Panc1 (cell line): ENCODE data around the gene OTX1. TPM values are rescaled to one million over a fixed set of nuclear protein-coding genes. Genes with fewer than 3 reads are reported as not detected.

Experiments used
- ATAC-seq: fragments of 200-7000 bp; cut with Tn5 transposase; 2 replicates; pipeline ENCODE4 v1.9.1; 2020; ENCODE audit warnings: mild to moderate bottlenecking, moderate library complexity
- BruUV-seq: library from RNA; stranded (reverse); fragments of 400-500 nt; replicated peaks from 2 replicates; lab custom pipeline; 2021; lab: Mats Ljungman, UMichigan
- CTCF ChIA-PET: fragments of 300-600 bp; sonication (Branson Sonifier 250); formaldehyde crosslinking; loops from one replicate; lab custom pipeline; 2022; ENCODE audit warnings: antibody characterized with exemption; lab: Charles Lee
- POLR2A ChIA-PET: fragments of 300-600 bp; sonication (Branson Sonifier 250); formaldehyde crosslinking; loops from one replicate; lab custom pipeline; 2022; ENCODE audit warnings: antibody characterized with exemption; lab: Charles Lee
- DNase-seq: peaks from one replicate; pipeline ENCODE4 v3.0.0-alpha.2; 2010; ENCODE audit warnings: low read depth, low spot score
- H3K27ac ChIP-seq: 2 replicates; pipeline ENCODE4 v1.5.1; 2011; ENCODE audit warnings: mild to moderate bottlenecking, low read length, inconsistent platforms
- H3K27me3 ChIP-seq: fragments of 200-500 bp; sonication (Bioruptor generic); 2 replicates; pipeline ENCODE4 v1.6.0; 2014; ENCODE audit warnings: low read length, inconsistent platforms; ENCODE audit not compliant: control insufficient read depth, insufficient read depth
- H3K36me3 ChIP-seq: fragments of 200-500 bp; sonication (Bioruptor generic); 2 replicates; pipeline ENCODE4 v1.5.1; 2014; ENCODE audit warnings: inconsistent platforms, mild to moderate bottlenecking, low read length, moderate library complexity; ENCODE audit not compliant: control insufficient read depth, insufficient read depth
- H3K4me1 ChIP-seq: 2 replicates; pipeline ENCODE4 v1.5.1; 2011; ENCODE audit warnings: inconsistent platforms, mild to moderate bottlenecking, low read length, moderate library complexity; ENCODE audit not compliant: control insufficient read depth, insufficient read depth
- H3K4me3 ChIP-seq, 2 experiments: 2 replicates each; pipeline ENCODE4 v1.5.1; 2011 to 2012; ENCODE audit warnings: low read depth in 2 of 2, low read length in 2 of 2, mild to moderate bottlenecking in 2 of 2, inconsistent platforms in 1 of 2, moderate library complexity in 1 of 2
- H3K9me3 ChIP-seq: fragments of 200-500 bp; sonication (Bioruptor generic); 2 replicates; pipeline ENCODE4 v1.5.1; 2014; ENCODE audit warnings: low read depth, mild to moderate bottlenecking, inconsistent platforms, low read length, moderate library complexity; ENCODE audit not compliant: control insufficient read depth, insufficient read depth
- CTCF ChIP-seq: fragments of 450-650 bp; IDR thresholded peaks from 2 replicates; pipeline ENCODE4 v1.5.1; 2017; ENCODE audit warnings: mild to moderate bottlenecking
- POLR2AphosphoS5 ChIP-seq: IDR thresholded peaks from 2 replicates; pipeline ENCODE4 v1.6.1; 2012; ENCODE audit warnings: mild to moderate bottlenecking, low read depth, low read length, moderate library complexity
- REST ChIP-seq, 2 experiments: IDR thresholded peaks; 2 replicates each; pipeline ENCODE4 v1.6.1; 2011 to 2012; ENCODE audit warnings: low read depth in 2 of 2, control low read depth in 1 of 2, low read length in 1 of 2, mild to moderate bottlenecking in 1 of 2, moderate library complexity in 1 of 2; ENCODE audit not compliant: insufficient read depth in 1 of 2
- SIN3A ChIP-seq: IDR thresholded peaks from 2 replicates; pipeline ENCODE4 v1.6.1; 2012; ENCODE audit warnings: low read depth, mild to moderate bottlenecking, low read length, moderate library complexity, borderline replicate concordance; ENCODE audit not compliant: insufficient read depth
- TCF7L2 ChIP-seq: IDR thresholded peaks from 2 replicates; pipeline ENCODE4 v1.6.1; 2011; ENCODE audit warnings: mild to moderate bottlenecking, low read depth, low read length, inconsistent platforms
- in situ Hi-C: cut with HindIII; loops from 2 replicates; pipeline ENCODE4 v1.10.0; 2016; ENCODE audit warnings: low sequenced_read_pairs, low pct_unique_long_range_greater_than_20kb
- intact Hi-C: fragments of 100-400 bp; cut with micrococcal nuclease; formaldehyde crosslinking; loops from one replicate; pipeline ENCODE4 v1.10.0; 2022; ENCODE audit not compliant: unreplicated experiment
- total RNA-seq: library from RNA; stranded (reverse); gene quantifications from one replicate; pipeline ENCODE4 v1.2.1, GENCODE V29; 2021; ENCODE audit not compliant: unreplicated experiment

OTX1 gene
- total RNA-seq, 1 experiment from 2014 or later = 4.2 TPM

- H3K4me1 ChIP-seq = no peaks in the 10 kb centered on the region
- intact Hi-C loops (no loop called here), in situ Hi-C loops (no loop called here)
- no peak overlapping the region for H3K4me3 ChIP-seq
- BruUV-seq = no TSS peak
- DNase-seq (no peak), ATAC-seq (no peak)
- no peak overlapping the region for H3K27ac ChIP-seq
- ChIA-PET CTCF (no interaction called here), POLR2A (no interaction called here)
- H3K27me3 ChIP-seq = no peaks in the 10 kb centered on the region
- no peaks in the 10 kb centered on the region for H3K36me3 ChIP-seq
- no peaks in the 10 kb centered on the region for H3K9me3 ChIP-seq
- TF ChIP-seq POLR2AphosphoS5 (no peak), SIN3A (no peak), CTCF (no peak)
Measured at GRCh38 chr2:63038034-63038433, 12.6 kb upstream of the OTX1 start.

GRCh38 chr2:63040586-63040985 lies 10.0 kb upstream of the OTX1 start:
- BruUV-seq = no TSS peak
- intact Hi-C loops = no loop called here
- no peak for ATAC-seq

More at GRCh38 chr2:63040586-63040985, 10.0 kb upstream of the OTX1 start:
- H3K4me1 ChIP-seq = no peaks in the 10 kb centered on the region
- CTCF ChIA-PET = no interaction called here
- no peaks in the 10 kb centered on the region for H3K27me3 ChIP-seq
- in situ Hi-C loops = no loop called here
- no peak for TF ChIP-seq TCF7L2
- TF ChIP-seq SIN3A = no peak
- TF ChIP-seq CTCF = no peak
- TF ChIP-seq REST (IDR thresholded peaks at IDR 0.05; ENCODE audit: insufficient read depth in 1 of 2, low read depth in 2 of 2, low read length in 1 of 2) = no peak
- no peak for TF ChIP-seq POLR2AphosphoS5
- POLR2A ChIA-PET = no interaction called here
- H3K4me3 ChIP-seq = no peak overlapping the region
- no peak overlapping the region; the same call in 1 of the 2 replicates for H3K27ac ChIP-seq
- DNase-seq = no peak
- no peaks in the 10 kb centered on the region for H3K36me3 ChIP-seq
- no peaks in the 10 kb centered on the region for H3K9me3 ChIP-seq
